GM18907 (cell line): Measurements from ENCODE around the gene SGPL1.
A peak's percentile ranks its signal among the peaks of the same experiment; 100 is the strongest.

Source experiments
- ATAC-seq: cut with Tn5 transposase; IDR thresholded peaks from one replicate; pipeline ENCODE4 v1.9.1; 2021; ENCODE audit warnings: mild to moderate bottlenecking, moderate library complexity; ENCODE audit not compliant: unreplicated experiment

The SGPL1 gene

DNA sequence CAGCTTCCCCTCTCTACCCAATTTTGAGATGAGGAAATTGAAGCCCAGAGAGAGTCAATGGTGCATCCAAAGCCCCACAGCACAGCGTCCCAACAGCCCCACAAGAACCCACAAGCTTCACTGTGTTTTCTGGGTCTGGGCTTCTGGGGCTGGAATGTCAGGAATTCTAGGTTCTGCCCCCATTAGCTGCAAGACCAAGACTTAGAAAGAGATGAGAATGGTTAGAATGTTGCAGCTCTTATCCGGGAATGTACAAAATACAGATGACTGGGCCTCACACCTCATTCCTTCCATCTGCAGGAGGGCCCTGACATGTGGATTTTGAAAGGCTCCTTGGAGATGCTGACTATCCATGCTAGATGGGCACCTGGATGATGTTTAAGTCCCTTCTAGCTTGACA is 6.0 kb upstream of the SGPL1 start:
- no peak for ATAC-seq

DNA sequence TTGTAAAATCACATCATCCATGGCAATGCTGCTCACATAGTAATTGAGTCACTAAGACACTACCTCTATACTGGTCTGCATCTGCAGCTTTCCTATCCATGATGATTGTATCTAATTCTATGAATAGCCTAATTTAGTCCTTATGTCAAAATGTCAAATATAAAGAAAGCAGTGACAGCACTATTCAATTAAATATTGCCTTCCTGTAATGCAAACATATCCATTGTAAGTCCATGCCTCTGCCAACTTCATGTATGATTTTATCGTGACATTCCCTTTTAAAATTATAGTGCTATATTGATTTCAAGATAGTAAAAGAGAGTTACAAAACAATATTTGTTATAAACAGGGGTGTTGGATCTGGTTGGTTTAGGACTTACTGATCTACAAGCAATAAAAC is 4.8 kb upstream of the SGPL1 start:
- ATAC-seq = no peak

GRCh38 chr10:70811881-70812280 is 3.9 kb upstream of the SGPL1 start:
- ATAC-seq = no peak

DNA sequence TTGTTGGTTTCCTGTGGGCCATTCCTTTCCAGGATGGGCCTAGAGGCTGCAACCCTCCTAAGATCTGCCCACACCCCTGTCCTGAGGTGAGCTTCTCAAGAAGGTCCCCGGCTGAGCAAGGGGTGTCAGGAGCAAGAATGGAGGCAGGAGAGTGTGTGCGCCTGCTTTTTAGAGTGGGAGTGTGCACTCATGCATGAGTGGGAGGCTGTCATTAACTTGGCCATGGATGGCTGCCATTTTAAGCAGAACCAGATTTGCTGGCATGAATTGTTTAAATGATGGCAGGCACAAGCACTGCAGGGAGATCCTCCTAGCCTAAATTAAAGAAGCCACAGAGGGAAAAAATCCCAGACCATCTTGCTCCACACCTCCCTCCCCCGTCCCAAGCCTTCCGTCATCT is 2.9 kb upstream of the SGPL1 start:
- ATAC-seq = no peak

DNA sequence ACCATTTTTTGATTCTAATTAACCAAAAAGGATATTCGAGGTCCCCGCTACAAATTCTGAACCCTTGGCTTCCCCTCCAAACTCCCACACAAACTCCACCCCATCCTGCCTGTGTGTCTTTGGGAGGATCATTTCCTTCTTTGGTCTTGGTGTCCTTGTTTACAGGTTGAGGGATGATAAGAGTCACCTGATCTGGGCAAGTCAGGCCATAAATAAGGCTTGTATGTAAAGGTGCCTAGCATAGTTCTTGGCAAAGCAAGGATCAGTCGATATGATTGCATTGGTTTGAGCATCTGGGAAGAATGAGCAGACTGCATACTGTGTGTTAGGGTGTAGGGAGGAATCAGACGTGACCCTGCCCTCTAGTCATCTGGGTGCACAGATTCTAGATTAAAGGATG is 1.6 kb upstream of the SGPL1 start:
- no peak for ATAC-seq

GRCh38 chr10:70816220-70816894 is 609 bp downstream of the SGPL1 start:
- ATAC-seq = peak; percentile 35

DNA sequence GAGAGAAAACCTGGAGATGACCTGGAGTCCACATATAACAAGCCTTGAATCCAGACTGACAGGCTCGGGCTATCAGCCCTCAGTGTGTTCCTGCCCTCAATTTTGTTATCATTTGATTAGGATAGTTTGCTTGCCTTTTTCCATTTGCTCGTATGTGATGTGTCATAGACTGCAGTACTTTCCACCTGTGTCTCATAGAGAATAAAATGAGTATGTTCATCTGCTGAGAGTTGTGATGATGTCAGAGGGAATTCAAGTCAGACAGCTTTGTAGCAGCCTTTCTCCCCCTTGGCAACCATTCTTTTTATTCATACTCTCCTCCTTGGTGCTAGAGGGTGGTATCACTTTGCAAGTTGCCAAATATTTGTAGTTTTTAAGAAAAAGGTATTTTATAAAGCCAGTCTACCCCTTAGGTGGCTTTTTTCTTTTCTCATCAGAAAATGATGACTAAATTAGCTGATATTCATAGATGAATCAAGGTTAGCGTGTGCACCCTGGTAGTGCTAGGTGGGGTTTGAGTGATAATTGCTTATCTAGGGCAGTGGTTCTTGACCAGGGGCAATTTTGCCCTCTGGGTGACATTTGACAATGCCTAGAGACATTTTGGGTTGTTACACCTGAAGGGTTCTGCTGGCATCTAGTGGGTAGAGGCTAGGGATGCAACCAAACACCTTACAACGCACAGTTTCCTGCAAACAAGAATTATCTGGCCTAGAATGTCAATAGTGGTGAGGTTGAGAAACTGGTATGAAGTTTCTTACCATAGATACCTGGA is 5.4 kb downstream of the SGPL1 start:
- ATAC-seq = no peak

- no peak for ATAC-seq
Measured at GRCh38 chr10:70822076-70822820, 6.5 kb downstream of the SGPL1 start.

GRCh38 chr10:70827086-70827757 is 11.5 kb downstream of the SGPL1 start:
- no peak for ATAC-seq

DNA sequence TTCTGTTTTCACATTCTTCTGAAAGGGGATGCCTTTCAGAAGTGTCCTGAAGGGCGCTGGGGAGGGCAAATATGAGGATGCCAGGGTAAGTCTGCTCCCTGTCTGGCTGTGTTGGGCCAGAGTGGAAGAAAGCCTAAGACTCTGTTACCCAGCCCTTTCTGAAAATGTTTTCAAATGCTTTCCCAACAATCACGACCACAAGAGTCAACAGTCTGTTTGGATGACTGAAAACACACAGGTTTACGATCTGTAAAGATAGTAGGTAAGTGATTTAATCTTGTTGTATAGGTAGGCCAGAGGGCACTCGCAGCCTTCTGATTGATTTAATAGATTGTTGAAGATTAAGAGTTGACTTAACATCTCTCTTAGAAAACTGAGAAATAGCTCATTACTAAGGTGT is 13.2 kb downstream of the SGPL1 start:
- no peak for ATAC-seq

GRCh38 chr10:70829543-70829942 is 13.8 kb downstream of the SGPL1 start:
- ATAC-seq = no peak

- ATAC-seq = no peak
Measured at GRCh38 chr10:70830164-70830563, 14.4 kb downstream of the SGPL1 start.

DNA sequence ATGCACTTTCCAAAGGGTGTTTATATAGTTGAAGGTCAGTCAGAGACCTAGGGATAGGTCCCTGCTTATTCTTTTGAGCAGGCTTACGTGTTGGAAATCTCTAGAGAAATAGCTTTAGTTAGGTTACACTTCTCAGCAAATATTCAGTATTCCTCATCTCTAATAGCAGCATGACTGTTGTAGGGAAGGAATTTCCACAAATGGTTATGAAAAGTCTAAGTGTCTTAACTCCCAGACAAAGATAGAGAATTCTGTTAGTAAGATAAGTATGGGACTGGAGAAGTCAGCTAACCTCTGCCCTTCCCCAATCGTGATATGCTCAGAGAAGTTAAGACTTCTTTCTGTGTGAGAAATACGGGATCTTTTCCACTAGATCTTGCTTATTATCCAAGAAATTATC is 16.5 kb downstream of the SGPL1 start:
- ATAC-seq = no peak

- no peak for ATAC-seq
Measured at GRCh38 chr10:70832852-70833528, 17.2 kb downstream of the SGPL1 start.

DNA sequence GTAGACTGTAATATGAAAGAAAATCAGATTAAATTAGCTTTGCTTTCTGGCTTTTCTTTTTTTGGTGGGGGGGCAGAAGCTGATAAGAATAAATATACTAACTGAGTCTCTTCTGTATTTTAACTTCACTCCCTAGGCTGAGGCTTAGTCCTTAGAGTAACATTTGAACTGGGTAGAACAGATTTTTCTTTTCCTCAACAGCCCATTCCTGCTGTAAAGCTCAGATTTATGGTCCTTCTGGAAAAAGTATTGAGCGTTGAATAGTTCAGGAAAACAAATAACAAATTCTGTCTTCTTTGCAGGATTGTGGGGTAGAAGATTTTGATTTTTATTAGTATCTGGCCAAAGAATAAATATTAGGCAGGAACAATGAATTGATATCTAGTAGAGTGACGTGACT is 17.9 kb downstream of the SGPL1 start:
- ATAC-seq = no peak

DNA sequence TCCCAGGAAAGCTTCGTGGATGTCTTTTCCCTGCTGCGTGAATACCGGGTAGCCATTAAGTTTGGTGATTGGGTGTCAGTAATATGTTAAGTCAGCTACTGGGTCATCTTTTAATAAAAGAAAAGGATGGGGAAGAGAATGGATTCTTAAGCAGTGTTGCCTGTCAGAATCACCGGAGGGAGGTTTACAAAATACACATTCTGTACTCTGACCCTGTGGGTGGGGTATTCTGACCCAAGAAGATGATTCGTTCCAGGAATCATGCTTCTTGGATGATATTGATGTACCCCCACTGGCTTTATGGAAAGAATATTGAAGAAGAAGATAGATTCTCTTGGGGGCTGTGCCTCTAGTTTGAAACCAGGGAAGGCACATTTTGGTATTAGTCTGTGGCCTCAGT is 18.3 kb downstream of the SGPL1 start:
- ATAC-seq = no peak

DNA sequence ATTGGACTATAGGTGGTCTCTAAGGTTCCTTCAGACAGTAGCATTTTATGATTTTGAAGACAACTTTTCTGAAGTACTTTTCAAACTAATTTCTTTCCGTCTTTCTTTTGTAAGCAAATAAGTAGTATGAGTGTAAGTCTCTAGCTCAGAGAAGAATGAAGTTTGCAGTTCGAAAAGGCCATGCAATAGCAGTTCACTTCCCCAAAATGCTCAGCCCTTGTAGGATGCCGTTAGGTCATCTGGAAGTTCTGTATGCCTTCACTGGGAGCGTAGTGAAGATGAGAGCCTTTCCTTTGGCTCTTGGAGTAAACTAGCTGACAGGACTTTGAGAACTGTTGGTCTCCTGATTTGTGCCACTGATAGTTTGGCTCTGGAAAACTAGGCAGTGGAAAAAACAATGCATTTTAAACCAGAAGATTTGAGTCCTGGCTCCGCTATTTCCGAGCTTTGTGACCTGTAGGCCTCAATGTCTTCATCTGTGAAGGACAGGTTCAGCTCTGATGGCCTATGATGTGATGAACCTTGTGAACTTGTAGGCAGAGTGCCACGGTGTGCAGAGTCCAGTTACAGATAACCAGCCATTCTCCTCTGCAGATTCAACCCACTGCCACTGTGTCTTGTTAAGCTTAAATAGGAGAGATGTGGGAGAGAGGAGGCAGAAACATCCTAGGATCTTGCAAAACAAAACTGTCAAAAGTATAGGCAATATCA is 18.8 kb downstream of the SGPL1 start:
- no peak for ATAC-seq

GRCh38 chr10:70836319-70836718 is 20.6 kb downstream of the SGPL1 start:
- no peak for ATAC-seq

GRCh38 chr10:70837660-70838059 is 21.9 kb downstream of the SGPL1 start:
- ATAC-seq = no peak

GRCh38 chr10:70838270-70838805 is 22.6 kb downstream of the SGPL1 start:
- no peak for ATAC-seq
